HAP-1 (cell line): ENCODE results near the gene GALNT12.

Experiments used
- DNase-seq, 2 experiments: peaks; one replicate each; pipeline ENCODE4 v3.0.0-alpha.2; 2016 to 2020; ENCODE audit warnings: low spot score in 2 of 2
- H3K27me3 ChIP-seq: fragments of 250-450 bp; sonication (Bioruptor Pico); 2 replicates; pipeline ENCODE4 v1.5.1; 2020; ENCODE audit warnings: low read depth, mild to moderate bottlenecking, moderate library complexity
- H3K36me3 ChIP-seq: fragments of 250-450 bp; sonication (Bioruptor Pico); replicated peaks from 2 replicates; pipeline ENCODE4 v1.5.1; 2020; ENCODE audit warnings: mild to moderate bottlenecking
- H3K4me1 ChIP-seq: fragments of 250-450 bp; sonication (Bioruptor Pico); 2 replicates; pipeline ENCODE4 v1.5.1; 2020; ENCODE audit warnings: mild to moderate bottlenecking
- H3K4me3 ChIP-seq: fragments of 250-450 bp; sonication (Bioruptor Pico); 2 replicates; pipeline ENCODE4 v1.5.1; 2020; ENCODE audit warnings: mild to moderate bottlenecking, moderate library complexity
- H3K9me3 ChIP-seq: fragments of 250-450 bp; sonication (Bioruptor Pico); 2 replicates; pipeline ENCODE4 v1.5.1; 2020; ENCODE audit warnings: mild to moderate bottlenecking, moderate library complexity
- in situ Hi-C: fragments of 300-500 bp; cut with MboI; formaldehyde crosslinking; loops from 3 replicates; pipeline ENCODE4 v1.14.3; 2020; ENCODE audit warnings: low sequenced_read_pairs, inconsistent platforms, mixed read lengths

The GALNT12 gene

DNA sequence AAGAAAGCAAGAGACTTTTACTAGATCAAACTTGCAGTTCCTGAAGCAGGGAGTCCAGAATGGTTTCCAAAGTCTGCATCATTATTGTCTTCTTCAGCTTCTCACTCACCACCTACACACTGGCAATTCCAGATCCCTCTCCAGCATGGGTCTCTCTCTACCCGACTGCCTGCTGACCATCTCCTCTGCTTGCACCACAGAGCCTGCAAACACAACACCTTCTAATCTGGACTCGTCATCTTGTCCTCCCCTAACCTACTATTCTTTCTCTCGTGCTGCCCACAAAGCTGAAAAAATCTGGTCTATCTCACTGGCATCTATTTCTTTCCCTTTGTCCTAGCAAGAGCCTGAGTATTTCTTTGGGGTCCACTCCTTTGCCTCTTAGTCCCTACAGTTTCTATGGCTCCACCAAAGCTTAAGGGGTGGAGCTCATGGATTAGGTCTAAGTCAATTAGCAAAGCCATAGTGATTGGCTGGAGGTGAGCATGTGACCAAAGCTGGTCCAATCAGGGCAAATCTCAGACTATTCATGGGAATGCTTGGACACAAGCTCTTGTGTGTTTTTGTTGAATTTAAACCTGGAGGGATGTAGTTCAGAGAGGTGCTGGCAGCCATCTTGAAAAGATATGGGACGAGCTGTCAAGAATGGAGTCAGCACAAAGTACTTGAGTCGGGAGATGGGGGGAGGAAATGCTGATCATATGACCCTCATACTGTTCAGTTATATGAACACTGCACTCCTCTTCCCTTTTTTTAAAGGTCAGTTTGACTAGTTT lies 63.5 kb downstream of the GALNT12 start:
- Histone ChIP-seq H3K4me3 (no peak overlapping the region), H3K4me1 (no peaks in the 10 kb centered on the region), H3K36me3 (no peaks in the 10 kb centered on the region), H3K27me3 (no peaks in the 10 kb centered on the region), H3K9me3 (no peaks in the 10 kb centered on the region)
- in situ Hi-C loops, result no loop called here
- DNase-seq, result no peak

DNA sequence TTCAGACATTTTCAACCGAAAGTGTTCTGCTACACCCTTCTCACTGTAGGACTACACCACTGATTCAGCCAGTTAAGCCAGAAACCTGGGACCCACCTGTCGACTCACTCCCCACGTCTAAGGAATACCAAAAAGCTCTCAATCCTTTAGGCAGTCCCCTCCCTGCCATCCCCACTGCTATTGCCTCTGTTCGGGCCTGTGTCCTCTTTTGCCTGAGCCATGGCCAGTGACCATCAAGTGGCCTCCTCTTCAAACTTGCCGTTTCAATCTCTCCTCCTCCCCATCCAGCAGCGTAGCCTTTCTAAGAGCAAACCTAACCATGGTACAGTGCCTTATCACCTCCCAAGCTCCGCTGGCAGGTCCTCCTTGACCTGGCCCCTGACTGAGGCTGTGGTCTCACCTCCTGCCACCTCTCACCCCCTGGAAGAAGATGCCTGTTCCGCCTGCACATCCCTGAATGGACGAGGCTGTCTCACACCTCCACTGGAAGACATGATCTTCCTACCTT lies 64.1 kb downstream of the GALNT12 start:
- Histone ChIP-seq H3K9me3 (no peaks in the 10 kb centered on the region), H3K36me3 (no peaks in the 10 kb centered on the region), H3K4me3 (no peak overlapping the region), H3K4me1 (no peaks in the 10 kb centered on the region), H3K27me3 (no peaks in the 10 kb centered on the region)
- in situ Hi-C loops, result no loop called here
- DNase-seq, result no peak

DNA sequence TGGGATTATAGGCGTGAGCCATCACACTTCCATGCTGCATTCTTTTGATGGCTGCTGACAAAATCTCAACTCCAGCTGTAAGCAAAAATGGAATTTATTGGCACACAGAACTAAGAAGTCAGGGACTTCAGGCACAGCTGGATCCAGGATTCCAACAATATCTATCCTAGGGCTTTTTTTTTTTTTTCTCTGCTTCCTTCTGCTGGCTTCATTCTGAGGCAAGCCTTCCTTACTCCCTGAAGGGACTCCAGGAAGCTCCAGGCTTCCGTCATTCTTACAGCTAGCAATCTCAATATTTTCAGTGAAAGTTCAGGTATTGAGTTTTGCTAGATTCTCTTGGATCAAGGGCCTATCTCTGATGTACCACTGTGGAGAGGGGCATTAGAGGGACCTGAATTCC lies 66.1 kb downstream of the GALNT12 start:
- Histone ChIP-seq H3K36me3 (no peaks in the 10 kb centered on the region), H3K27me3 (peaks cover 8% of the 10 kb centered on the region), H3K4me3 (no peak overlapping the region), H3K4me1 (no peaks in the 10 kb centered on the region), H3K9me3 (no peaks in the 10 kb centered on the region)
- in situ Hi-C loops, result no loop called here
- no peak for DNase-seq

DNA sequence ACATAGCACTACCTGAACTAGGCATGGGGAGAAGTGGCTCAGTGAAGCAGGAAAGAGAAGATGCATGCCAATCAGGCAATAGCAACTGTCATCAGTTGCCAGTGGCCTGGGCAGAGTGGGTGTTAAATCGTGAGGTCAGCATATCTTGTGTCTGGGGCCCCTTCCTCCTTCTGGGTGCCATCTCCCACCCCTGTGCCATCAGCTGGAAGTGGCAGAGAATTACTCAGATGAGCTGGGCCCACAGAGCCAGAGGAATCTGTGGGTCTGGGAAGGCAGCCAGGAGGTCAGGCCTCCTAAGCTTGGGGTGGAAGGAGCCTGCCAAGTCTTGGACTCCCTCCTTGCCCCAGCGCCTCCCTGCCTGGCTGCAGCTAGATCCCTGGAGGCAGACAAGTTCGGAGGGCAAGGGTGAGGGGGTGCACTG lies 66.5 kb downstream of the GALNT12 start:
- Histone ChIP-seq H3K27me3 (peaks cover 8% of the 10 kb centered on the region), H3K36me3 (no peaks in the 10 kb centered on the region), H3K4me3 (no peak overlapping the region), H3K9me3 (no peaks in the 10 kb centered on the region), H3K4me1 (no peaks in the 10 kb centered on the region)
- in situ Hi-C loops, result no loop called here
- DNase-seq, result no peak

DNA sequence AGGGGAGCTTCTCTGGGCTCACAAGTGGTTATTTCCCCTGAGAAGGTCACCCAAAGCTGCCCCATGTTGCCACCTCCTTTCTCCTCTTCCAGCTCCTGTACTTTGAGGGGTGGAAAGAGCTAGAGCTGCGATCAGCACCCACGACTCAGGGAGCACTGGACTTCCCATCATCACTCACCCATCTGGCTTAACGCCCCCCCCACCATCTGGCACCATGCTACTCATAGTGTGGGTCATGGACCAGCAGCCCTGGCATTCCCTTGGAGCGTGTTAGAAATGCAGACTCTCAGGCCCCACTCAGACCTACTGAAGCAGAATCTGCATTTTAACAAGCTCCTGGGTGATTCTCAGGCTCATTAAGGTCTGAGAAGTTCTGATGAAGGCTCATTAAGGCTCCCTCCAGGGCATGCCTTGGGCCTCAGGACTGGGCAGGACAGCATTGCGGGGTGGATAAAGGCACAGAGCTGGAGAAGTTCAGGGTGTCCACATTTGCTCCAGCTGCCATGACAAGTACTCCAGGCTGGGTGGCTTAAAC lies 67.3 kb downstream of the GALNT12 start:
- Histone ChIP-seq H3K27me3 (peaks cover 8% of the 10 kb centered on the region), H3K36me3 (no peaks in the 10 kb centered on the region), H3K4me1 (no peaks in the 10 kb centered on the region), H3K4me3 (no peak overlapping the region), H3K9me3 (no peaks in the 10 kb centered on the region)
- no peak for DNase-seq
- in situ Hi-C loops, result no loop called here

GRCh38 chr9:98875536-98875935 lies 68.1 kb downstream of the GALNT12 start:
- in situ Hi-C loops, result no loop called here
- no peaks in the 10 kb centered on the region for H3K36me3 ChIP-seq

GRCh38 chr9:98877311-98877710 lies 69.8 kb downstream of the GALNT12 start:
- in situ Hi-C loops, result no loop called here
- peaks cover 14% of the 10 kb centered on the region for H3K27me3 ChIP-seq
- H3K9me3 ChIP-seq, result no peaks in the 10 kb centered on the region
- H3K4me3 ChIP-seq, result no peak overlapping the region
- no peaks in the 10 kb centered on the region for H3K36me3 ChIP-seq
- no peak for DNase-seq
- H3K4me1 ChIP-seq, result no peaks in the 10 kb centered on the region

More at GRCh38 chr9:98875536-98875935, 68.1 kb downstream of the GALNT12 start:
- Histone ChIP-seq H3K9me3 (no peaks in the 10 kb centered on the region), H3K4me1 (no peaks in the 10 kb centered on the region), H3K27me3 (peaks cover 12% of the 10 kb centered on the region), H3K4me3 (no peak overlapping the region)
- DNase-seq, result no peak

- in situ Hi-C loops, result no loop called here
- Histone ChIP-seq H3K36me3 (no peaks in the 10 kb centered on the region), H3K9me3 (no peaks in the 10 kb centered on the region), H3K4me3 (no peak overlapping the region), H3K27me3 (peaks cover 25% of the 10 kb centered on the region), H3K4me1 (no peaks in the 10 kb centered on the region)
- DNase-seq, result no peak
These were observed 71.9 kb downstream of the GALNT12 start for GRCh38 chr9:98879094-98879962.

- no peaks in the 10 kb centered on the region for H3K9me3 ChIP-seq
- in situ Hi-C loops, result no loop called here
- no peaks in the 10 kb centered on the region for H3K36me3 ChIP-seq
- peaks cover 25% of the 10 kb centered on the region for H3K27me3 ChIP-seq
- DNase-seq, result no peak
- H3K4me1 ChIP-seq, result no peaks in the 10 kb centered on the region
- H3K4me3 ChIP-seq, result no peak overlapping the region
These were observed 72.5 kb downstream of the GALNT12 start for GRCh38 chr9:98879963-98880310.

DNA sequence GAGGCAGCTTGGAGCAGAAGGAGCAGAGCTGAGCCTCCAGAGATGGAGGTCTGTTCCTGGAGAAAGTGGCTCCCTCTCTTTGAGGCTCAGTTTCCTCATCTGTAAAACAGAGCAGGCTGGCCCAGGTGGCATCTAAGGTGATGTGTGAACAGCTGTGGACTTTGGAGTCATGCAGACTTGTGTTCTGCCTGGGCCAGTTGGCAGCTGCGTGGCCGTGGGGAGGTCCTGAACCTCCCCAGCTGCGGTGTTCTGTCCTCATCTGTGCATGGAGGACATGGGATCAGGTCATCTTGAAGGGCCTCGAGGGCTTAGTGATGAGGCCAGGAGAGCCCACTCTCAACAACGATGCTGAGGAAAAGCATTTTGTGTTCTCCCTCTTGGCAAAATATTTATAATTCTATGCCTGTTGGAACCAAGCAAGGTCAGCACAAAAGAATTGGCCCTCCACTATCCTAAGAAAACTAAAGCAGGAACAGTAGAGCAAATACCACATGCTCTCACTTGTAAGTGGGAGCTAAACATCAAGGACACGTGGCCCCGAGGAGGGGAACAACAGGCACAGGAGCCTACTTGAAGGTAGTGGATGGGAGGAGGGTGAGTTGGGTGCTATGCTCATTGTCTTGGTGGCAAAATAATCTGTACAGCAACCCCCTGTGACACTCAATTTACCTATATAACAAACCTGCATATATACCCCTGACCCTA lies 73.0 kb downstream of the GALNT12 start:
- in situ Hi-C loops, result no loop called here
- DNase-seq, result no peak

GRCh38 chr9:98881356-98881755 lies 73.9 kb downstream of the GALNT12 start:
- DNase-seq, result no peak
- in situ Hi-C loops, result no loop called here
- Histone ChIP-seq H3K4me3 (no peak overlapping the region), H3K27me3 (peaks cover 25% of the 10 kb centered on the region), H3K36me3 (no peaks in the 10 kb centered on the region), H3K9me3 (no peaks in the 10 kb centered on the region), H3K4me1 (peaks cover 5% of the 10 kb centered on the region)

More for the DNA sequence above, 73.0 kb downstream of the GALNT12 start:
- Histone ChIP-seq H3K9me3 (no peaks in the 10 kb centered on the region), H3K4me3 (no peak overlapping the region), H3K36me3 (no peaks in the 10 kb centered on the region), H3K4me1 (no peaks in the 10 kb centered on the region), H3K27me3 (peaks cover 25% of the 10 kb centered on the region)

- peaks cover 24% of the 10 kb centered on the region for H3K27me3 ChIP-seq
- peaks cover 10% of the 10 kb centered on the region for H3K4me1 ChIP-seq
- no peak for DNase-seq
- in situ Hi-C loops, result no loop called here
- H3K36me3 ChIP-seq, result no peaks in the 10 kb centered on the region
- no peaks in the 10 kb centered on the region for H3K9me3 ChIP-seq
- H3K4me3 ChIP-seq, result no peak overlapping the region
These were observed 74.5 kb downstream of the GALNT12 start for GRCh38 chr9:98881836-98882568.

DNA sequence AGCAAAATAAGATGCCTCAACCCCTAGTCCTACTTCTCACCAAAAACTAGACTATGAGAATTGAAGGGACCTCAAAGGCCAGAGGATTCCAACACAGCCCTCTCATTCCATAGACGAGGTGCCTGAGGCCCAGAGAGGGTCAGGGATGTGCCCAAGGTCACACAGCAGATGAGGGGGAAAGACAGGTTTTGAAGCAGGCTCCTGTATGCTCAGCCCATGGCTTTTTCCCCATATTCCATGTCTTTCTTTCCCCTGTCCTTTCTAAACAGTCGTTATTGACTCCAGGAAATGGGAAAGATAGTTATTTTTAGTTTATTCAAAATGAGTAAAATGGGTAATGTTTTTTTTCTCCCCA lies 75.1 kb downstream of the GALNT12 start:
- Histone ChIP-seq H3K4me3 (no peak overlapping the region), H3K36me3 (no peaks in the 10 kb centered on the region)

More for the DNA sequence above, 75.1 kb downstream of the GALNT12 start:
- H3K27me3 ChIP-seq, result peaks cover 22% of the 10 kb centered on the region
- no peak for DNase-seq
- no peaks in the 10 kb centered on the region for H3K9me3 ChIP-seq
- peaks cover 15% of the 10 kb centered on the region for H3K4me1 ChIP-seq
- in situ Hi-C loops, result no loop called here
